Esophagus squamous epithelium (tissue), 5 donors: ENCODE measurements around the gene NSD2. TPM values are rescaled to one million over a fixed set of nuclear protein-coding genes. Genes with fewer than 3 reads are reported as not detected.

ENCODE experiments used
- DNase-seq: peaks from one replicate; lab custom pipeline; 2025; lab: John Stamatoyannopoulos, UW
- H3K27ac ChIP-seq, 4 donors: fragments of 200-600 bp; sonication (generic); one replicate each; pipeline ENCODE4 v1.5.1; 2016 to 2019; ENCODE audit warnings: mild to moderate bottlenecking in 1 of 4
- H3K27me3 ChIP-seq, 4 donors: fragments of 200-600 bp; sonication (generic); 1 replicate in 3 of 4; 2 replicates in 1 of 4; pipeline versions ENCODE4 v1.5.1 to v1.6.0; 2017 to 2021; ENCODE audit warnings: antibody characterized with exemption in 1 of 4
- H3K36me3 ChIP-seq, 3 donors: fragments of 200-600 bp; sonication (generic); one replicate each; pipeline ENCODE4 v1.5.1; 2016 to 2019
- H3K4me1 ChIP-seq, 3 donors: fragments of 200-600 bp; sonication (generic); one replicate each; pipeline ENCODE4 v1.5.1; 2017 to 2019
- H3K4me3 ChIP-seq, 4 donors: fragments of 200-600 bp; sonication (generic); 1 replicate in 3 of 4; 2 replicates in 1 of 4; pipeline ENCODE4 v1.5.1; 2016 to 2019; ENCODE audit warnings: mild to moderate bottlenecking in 2 of 4, moderate library complexity in 1 of 4
- H3K9me3 ChIP-seq, 3 donors: fragments of 200-600 bp; sonication (generic); one replicate each; pipeline ENCODE4 v1.5.1; 2016 to 2019
- POLR2A ChIP-seq, 4 donors: fragments of 450-650 bp; IDR thresholded peaks; one replicate each; pipeline ENCODE4 v1.6.1; 2017; ENCODE audit warnings: antibody characterized with exemption in 4 of 4, mild to moderate bottlenecking in 4 of 4, moderate library complexity in 3 of 4
- WGBS, 2 donors: methylation state at CpG; one replicate each; pipeline ENCODE4 v1.1.5; 2018; 5-methylcytosine and 5-hydroxymethylcytosine counted together
- intact Hi-C: fragments of 100-400 bp; cut with DNase I; formaldehyde crosslinking; loops from one replicate; pipeline ENCODE4 v1.15.0; 2022
- total RNA-seq, 4 donors: library from RNA; depleted of rRNA; stranded (reverse); fragments of >200 nt; gene quantifications; one replicate each; pipeline ENCODE4 v1.1.0, GENCODE V29; 2016
- TF ChIP-seq, protein P1 (sequence below), 6 experiments: fragments of 450-650 bp in 4 of 6; fragments of 200-600 bp in 2 of 6; sonication (generic) in 2 of 6; IDR thresholded peaks; one replicate each; pipeline ENCODE4 v1.5.1; 2016 to 2019; ENCODE audit warnings: antibody characterized with exemption in 6 of 6, mild to moderate bottlenecking in 4 of 6, moderate library complexity in 4 of 6
- donor health status: DM: yes; HTN: yes; CAD: no.

NSD2 gene
- total RNA-seq, 4 donors from 2014 or later, result 31.9 to 36.4 (median 34.5) TPM

DNA sequence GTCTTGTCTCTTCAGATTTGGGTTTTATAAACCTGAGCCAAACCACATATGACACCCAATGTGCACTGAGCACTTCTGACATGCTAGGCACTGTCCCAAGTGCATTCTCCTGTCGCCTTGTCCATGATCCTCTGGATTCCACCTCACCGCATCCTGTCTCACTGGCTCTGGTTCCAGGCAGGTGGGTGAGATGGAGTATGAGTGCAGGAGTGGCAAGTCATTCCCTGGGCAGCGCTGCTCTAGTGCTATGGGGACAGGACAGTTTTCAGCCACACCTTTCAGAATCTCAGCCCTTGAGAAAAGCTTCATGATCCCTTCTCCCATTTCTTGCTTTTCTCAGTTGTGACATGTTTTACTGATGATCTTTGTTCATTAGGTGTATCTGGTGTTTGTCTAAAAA, 66.4 kb downstream of the NSD2 start:
- WGBS, 2 donors, result 91 to 94% methylated on average over 3 of the region's 3 CpGs
- Histone ChIP-seq H3K9me3 (no peaks in the 10 kb centered on the region), H3K27me3 (no peaks in the 10 kb centered on the region), H3K27ac (no peak overlapping the region), H3K4me3 (no peak overlapping the region), H3K36me3 (peaks cover 0 to 77% (median 6%) of the 10 kb centered on the region in 3 donors), H3K4me1 (peaks cover 0 to 18% (median 0%) of the 10 kb centered on the region in 3 donors)
- intact Hi-C loops, result no loop called here
- TF ChIP-seq, protein P1, sequence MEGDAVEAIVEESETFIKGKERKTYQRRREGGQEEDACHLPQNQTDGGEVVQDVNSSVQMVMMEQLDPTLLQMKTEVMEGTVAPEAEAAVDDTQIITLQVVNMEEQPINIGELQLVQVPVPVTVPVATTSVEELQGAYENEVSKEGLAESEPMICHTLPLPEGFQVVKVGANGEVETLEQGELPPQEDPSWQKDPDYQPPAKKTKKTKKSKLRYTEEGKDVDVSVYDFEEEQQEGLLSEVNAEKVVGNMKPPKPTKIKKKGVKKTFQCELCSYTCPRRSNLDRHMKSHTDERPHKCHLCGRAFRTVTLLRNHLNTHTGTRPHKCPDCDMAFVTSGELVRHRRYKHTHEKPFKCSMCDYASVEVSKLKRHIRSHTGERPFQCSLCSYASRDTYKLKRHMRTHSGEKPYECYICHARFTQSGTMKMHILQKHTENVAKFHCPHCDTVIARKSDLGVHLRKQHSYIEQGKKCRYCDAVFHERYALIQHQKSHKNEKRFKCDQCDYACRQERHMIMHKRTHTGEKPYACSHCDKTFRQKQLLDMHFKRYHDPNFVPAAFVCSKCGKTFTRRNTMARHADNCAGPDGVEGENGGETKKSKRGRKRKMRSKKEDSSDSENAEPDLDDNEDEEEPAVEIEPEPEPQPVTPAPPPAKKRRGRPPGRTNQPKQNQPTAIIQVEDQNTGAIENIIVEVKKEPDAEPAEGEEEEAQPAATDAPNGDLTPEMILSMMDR (IDR thresholded peaks at IDR 0.05), result no peak
- TF ChIP-seq POLR2A (IDR thresholded peaks at IDR 0.05), result no peak
- DNase-seq, result no peak

DNA sequence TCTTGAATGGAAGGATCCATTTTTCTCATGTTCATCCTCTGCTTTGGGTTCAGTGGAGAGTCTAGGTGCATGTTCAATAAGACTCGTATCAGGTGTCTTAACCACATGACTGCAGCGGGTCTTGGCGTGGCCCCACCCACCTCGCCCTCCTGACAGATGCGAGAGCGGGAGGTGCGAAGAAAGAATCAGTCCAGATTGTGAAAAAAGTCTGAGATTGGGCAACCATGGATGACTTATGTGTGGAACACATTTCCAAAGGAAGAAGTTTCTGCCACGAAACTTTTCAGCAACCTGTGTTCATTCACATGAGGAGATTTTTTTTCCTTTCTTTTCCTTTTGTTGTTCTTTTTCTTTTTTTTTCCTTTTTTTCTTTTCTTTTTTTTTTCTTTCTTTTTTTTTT, 66.8 kb downstream of the NSD2 start:
- no peaks in the 10 kb centered on the region for H3K9me3 ChIP-seq
- peaks cover 0 to 18% (median 0%) of the 10 kb centered on the region in 3 donors for H3K4me1 ChIP-seq
- WGBS, 2 donors, result 88 to 94% methylated on average over 8 of the region's 8 CpGs
- H3K27ac ChIP-seq, result no peak overlapping the region
- H3K4me3 ChIP-seq, result no peak overlapping the region
- H3K27me3 ChIP-seq, result no peaks in the 10 kb centered on the region
- peaks cover 0 to 77% (median 10%) of the 10 kb centered on the region in 3 donors for H3K36me3 ChIP-seq
- no peak for DNase-seq
- TF ChIP-seq, protein P1 (IDR thresholded peaks at IDR 0.05), result no peak
- no peak for TF ChIP-seq POLR2A (IDR thresholded peaks at IDR 0.05)
- intact Hi-C loops, result no loop called here

DNA sequence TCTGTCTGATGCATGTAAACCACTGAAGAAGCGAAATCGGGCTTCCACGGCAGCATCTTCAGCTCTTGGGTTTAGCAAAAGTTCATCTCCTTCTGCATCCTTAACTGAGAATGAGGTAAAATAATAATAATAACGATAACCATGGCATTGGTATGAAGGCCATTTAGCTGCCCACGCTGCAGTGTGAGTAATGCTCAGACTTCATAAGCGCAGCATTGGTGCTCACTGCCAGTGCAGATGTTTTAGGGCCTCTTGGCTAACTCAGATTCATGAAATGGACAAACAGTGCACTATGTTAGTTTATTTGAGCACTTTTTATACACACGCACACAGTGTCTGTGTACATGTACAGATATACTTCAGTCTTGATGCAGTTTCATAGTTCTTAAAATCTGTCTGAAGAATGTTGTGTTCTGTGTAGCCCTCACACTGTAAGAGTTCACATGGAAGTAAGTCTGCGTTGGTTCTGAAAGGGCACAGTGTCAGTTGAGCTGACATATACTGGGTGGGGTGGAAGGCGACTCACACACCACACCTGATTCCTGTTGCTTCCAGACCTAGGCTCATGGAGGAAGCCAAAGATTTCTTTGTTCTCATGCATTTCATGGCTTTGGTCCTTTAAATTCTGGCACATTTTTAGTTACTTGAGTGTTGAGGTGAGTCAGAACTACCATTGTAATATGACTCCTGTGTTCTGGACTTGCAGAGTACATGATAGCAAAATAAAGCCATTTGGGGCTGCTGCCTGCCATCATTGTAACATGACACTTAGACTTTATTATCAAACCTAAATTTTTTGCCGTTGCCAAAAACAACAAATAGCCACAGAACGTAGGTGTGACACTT, 68.7 kb downstream of the NSD2 start:
- Histone ChIP-seq H3K4me3 (no peak overlapping the region), H3K27me3 (no peaks in the 10 kb centered on the region), H3K36me3 (peaks cover 0 to 86% (median 13%) of the 10 kb centered on the region in 3 donors), H3K27ac (peak overlapping the region; percentile 55 to 68 (median 59)), H3K4me1 (peaks cover 0 to 18% (median 0%) of the 10 kb centered on the region in 3 donors), H3K9me3 (no peaks in the 10 kb centered on the region)
- WGBS, 2 donors, result 65 to 70% methylated on average over 11 of the region's 11 CpGs
- intact Hi-C loops, result no loop called here
- DNase-seq, result no peak
- TF ChIP-seq, protein P1 (IDR thresholded peaks at IDR 0.05), result no peak
- no peak for TF ChIP-seq POLR2A (IDR thresholded peaks at IDR 0.05)

DNA sequence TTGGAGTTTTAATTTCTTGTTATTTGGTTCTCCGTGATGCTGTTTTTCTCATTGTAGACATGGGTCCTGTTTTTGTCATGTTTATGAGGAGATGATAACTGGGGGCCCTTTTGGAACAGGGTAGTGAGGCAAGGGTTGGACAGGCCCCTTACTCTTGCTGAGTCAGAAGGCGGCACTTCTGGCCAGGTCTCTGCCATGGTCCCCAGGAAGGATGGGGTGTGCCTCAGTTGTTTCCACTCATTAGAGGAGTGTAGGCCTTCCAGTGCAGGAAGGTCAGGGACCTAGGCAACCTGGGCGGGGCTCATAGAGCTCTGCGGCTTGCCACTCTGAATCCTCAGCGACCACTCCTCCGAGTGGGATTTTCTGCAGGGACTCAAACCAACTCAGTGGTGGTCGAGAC, 69.4 kb downstream of the NSD2 start:
- no peak for DNase-seq
- H3K27ac ChIP-seq, result peak overlapping the region in 3 of 4 donors; percentile 59 to 68 (median 59)

More for the DNA sequence above, 69.4 kb downstream of the NSD2 start:
- peaks cover 0 to 84% (median 8%) of the 10 kb centered on the region in 3 donors for H3K36me3 ChIP-seq
- no peaks in the 10 kb centered on the region for H3K9me3 ChIP-seq
- H3K27me3 ChIP-seq, result no peaks in the 10 kb centered on the region
- no peak for TF ChIP-seq POLR2A (IDR thresholded peaks at IDR 0.05)
- TF ChIP-seq, protein P1 (IDR thresholded peaks at IDR 0.05), result no peak
- intact Hi-C loops, result no loop called here
- no peak overlapping the region for H3K4me3 ChIP-seq
- 83 to 92% methylated on average over 1 to 7 of the region's 7 CpGs for WGBS, 2 donors
- H3K4me1 ChIP-seq, result peaks cover 0 to 18% (median 0%) of the 10 kb centered on the region in 3 donors
